ENCODE data around the gene BOLL. TPM values are rescaled to one million over a fixed set of nuclear protein-coding genes. Genes with fewer than 3 reads are reported as not detected.
"Not testable (repeated sequence)": the region's sequence is repeated elsewhere in the genome, so short reads cannot be mapped to it uniquely, and the experiment has no call there.

Gene BOLL, protein sequence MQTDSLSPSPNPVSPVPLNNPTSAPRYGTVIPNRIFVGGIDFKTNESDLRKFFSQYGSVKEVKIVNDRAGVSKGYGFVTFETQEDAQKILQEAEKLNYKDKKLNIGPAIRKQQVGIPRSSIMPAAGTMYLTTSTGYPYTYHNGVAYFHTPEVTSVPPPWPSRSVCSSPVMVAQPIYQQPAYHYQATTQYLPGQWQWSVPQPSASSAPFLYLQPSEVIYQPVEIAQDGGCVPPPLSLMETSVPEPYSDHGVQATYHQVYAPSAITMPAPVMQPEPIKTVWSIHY
- not detected for total RNA-seq

GRCh38 chr2:197784956-197785941, at the start of gene BOLL:
Gene BOLL (minus strand): TSS chr2:197785319. CDS start chr2:197781850, 3,469 bp downstream.
- peak within 1 kb of the TSS; percentile 63 for H3K4me3 Mint-ChIP-seq
- H3K27me3 Mint-ChIP-seq, result peaks cover 29% of the 10 kb centered on the region
- H3K4me1 Mint-ChIP-seq, result peaks cover 8% of the 10 kb centered on the region
- H3K27ac Mint-ChIP-seq, result no peak within 1 kb of the TSS
- CTCF ChIA-PET, result no interaction called here
- DNase-seq (no peak), ATAC-seq (no peak)
- no peaks in the 10 kb centered on the region for H3K9me3 Mint-ChIP-seq (ENCODE audit: low read depth)
- H3K36me3 Mint-ChIP-seq, result peaks cover 2% of the 10 kb centered on the region

DNA sequence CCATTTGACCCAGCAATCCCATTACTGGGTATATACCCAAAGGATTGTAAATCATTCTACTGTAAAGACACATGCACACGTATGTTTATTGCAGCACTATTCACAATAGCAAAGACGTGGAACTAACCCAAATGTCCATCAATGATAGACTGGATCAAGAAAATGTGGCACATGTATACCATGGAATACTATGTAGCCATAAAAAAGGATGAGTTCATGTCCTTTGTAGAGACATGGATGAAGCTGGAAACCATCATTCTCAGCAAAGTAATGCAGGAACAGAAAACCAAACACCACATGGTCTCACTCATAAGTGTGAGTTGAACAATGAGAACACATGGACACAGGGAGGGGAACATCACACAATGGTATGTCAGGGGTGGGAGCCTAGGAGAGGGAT, 49.7 kb upstream of the BOLL start:
- H3K27me3 Mint-ChIP-seq; H3K36me3 Mint-ChIP-seq; CTCF ChIA-PET; H3K27ac Mint-ChIP-seq; H3K4me3 Mint-ChIP-seq; H3K9me3 Mint-ChIP-seq (ENCODE audit: low read depth); ATAC-seq; DNase-seq: not testable (repeated sequence)
- H3K4me1 Mint-ChIP-seq, result peaks cover 18% of the 10 kb centered on the region

GRCh38 chr2:197828464-197829135, 43.5 kb upstream of the BOLL start:
- DNase-seq (no peak), ATAC-seq (no peak)
- peaks cover 7% of the 10 kb centered on the region for H3K9me3 Mint-ChIP-seq (ENCODE audit: low read depth)
- H3K4me1 Mint-ChIP-seq, result no peaks in the 10 kb centered on the region
- CTCF ChIA-PET, result no interaction called here
- no peak overlapping the region for H3K27ac Mint-ChIP-seq
- no peak overlapping the region for H3K4me3 Mint-ChIP-seq
- H3K36me3 Mint-ChIP-seq, result peaks cover 3% of the 10 kb centered on the region
- peaks cover 2% of the 10 kb centered on the region for H3K27me3 Mint-ChIP-seq

GRCh38 chr2:197827618-197828017, 42.5 kb upstream of the BOLL start:
- H3K4me3 Mint-ChIP-seq, result no peak overlapping the region
- CTCF ChIA-PET, result no interaction called here
- peaks cover 3% of the 10 kb centered on the region for H3K36me3 Mint-ChIP-seq
- DNase-seq (no peak), ATAC-seq (no peak)
- no peaks in the 10 kb centered on the region for H3K4me1 Mint-ChIP-seq
- H3K27ac Mint-ChIP-seq, result no peak overlapping the region
- peaks cover 5% of the 10 kb centered on the region for H3K9me3 Mint-ChIP-seq (ENCODE audit: low read depth)
- peaks cover 2% of the 10 kb centered on the region for H3K27me3 Mint-ChIP-seq

- ATAC-seq (no peak), DNase-seq (no peak)
- Mint-ChIP-seq H3K27ac (no peak overlapping the region), H3K27me3 (peaks cover 2% of the 10 kb centered on the region), H3K4me3 (no peak overlapping the region), H3K4me1 (no peaks in the 10 kb centered on the region), H3K36me3 (no peaks in the 10 kb centered on the region), H3K9me3 (ENCODE audit: low read depth) (no peaks in the 10 kb centered on the region)
- CTCF ChIA-PET, result no interaction called here
These were observed 37.2 kb upstream of the BOLL start for GRCh38 chr2:197822333-197822732.

DNA sequence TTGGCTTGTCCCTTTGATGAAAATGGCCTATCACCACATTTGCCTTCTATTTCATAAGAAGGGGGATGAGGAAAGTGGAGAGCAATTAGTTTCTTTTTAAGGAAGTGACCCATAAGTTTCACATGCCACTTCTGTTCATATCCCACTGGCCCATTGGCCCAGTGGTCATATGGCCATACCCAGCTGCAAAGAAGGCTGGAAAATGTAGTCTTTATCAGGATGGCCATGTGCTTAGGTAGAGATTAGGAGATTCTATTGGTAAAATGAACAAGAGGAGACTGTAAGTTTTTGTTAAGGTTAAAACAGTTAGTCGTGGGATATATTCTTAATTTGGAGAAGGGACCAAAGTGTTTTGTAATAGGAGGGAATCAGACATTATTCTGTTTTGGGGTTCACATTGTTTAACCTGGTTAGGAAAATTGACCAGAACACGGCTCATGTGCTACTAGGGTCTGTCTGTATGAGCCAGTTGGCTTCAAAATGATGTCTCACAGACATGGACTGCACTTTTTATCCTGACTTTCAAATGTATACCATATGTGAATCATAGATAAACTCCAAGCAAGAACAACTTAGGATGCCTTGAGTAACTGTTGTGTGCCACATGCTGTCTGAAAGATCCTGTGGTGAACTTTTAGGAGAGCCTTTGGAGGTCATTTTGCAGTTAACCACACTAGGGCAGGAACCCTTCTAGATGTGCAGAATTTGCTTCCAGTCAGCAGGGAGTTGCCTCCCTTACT, 36.6 kb upstream of the BOLL start:
- Mint-ChIP-seq H3K36me3 (no peaks in the 10 kb centered on the region), H3K27me3 (peaks cover 2% of the 10 kb centered on the region), H3K4me3 (no peak overlapping the region), H3K9me3 (ENCODE audit: low read depth) (no peaks in the 10 kb centered on the region), H3K4me1 (no peaks in the 10 kb centered on the region), H3K27ac (no peak overlapping the region)
- CTCF ChIA-PET, result no interaction called here
- ATAC-seq (no peak), DNase-seq (no peak)

DNA sequence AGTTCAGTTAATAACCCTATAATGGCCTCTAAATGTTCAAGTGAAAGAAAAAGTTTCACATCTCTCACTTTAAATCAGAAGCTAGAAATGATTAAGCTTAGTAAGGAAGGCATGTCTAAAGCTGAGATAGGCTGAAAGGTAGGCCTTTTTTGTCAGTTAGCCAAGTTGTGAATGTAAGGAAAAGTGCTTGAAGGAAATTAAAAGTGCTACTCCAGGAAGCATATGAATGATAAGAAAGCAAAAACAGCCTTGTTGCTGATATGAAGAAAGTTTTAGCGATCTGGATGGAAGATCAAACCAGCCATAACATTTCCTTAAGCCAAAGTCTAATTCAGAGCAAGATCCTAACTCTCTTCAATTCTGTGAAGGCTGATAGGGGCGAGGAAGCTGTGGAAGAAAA, 29.4 kb upstream of the BOLL start:
- ATAC-seq (no peak), DNase-seq (no peak)
- H3K9me3 Mint-ChIP-seq (ENCODE audit: low read depth), result no peaks in the 10 kb centered on the region
- no peak overlapping the region for H3K27ac Mint-ChIP-seq
- H3K4me3 Mint-ChIP-seq, result no peak overlapping the region
- peaks cover 6% of the 10 kb centered on the region for H3K4me1 Mint-ChIP-seq
- no peaks in the 10 kb centered on the region for H3K36me3 Mint-ChIP-seq
- CTCF ChIA-PET, result interaction anchor here (0.8 to 2.4 kb wide), 2 partner anchors 10 to 35 kb away, joined by 3 to 9 read pairs; no protein-coding TSS in a partner anchor
- peaks cover 3% of the 10 kb centered on the region for H3K27me3 Mint-ChIP-seq

- ATAC-seq (peak; percentile 39), DNase-seq (no peak)
- Mint-ChIP-seq H3K4me1 (peaks cover 6% of the 10 kb centered on the region), H3K27ac (no peak overlapping the region), H3K9me3 (ENCODE audit: low read depth) (no peaks in the 10 kb centered on the region), H3K4me3 (no peak overlapping the region), H3K36me3 (no peaks in the 10 kb centered on the region), H3K27me3 (peaks cover 9% of the 10 kb centered on the region)
- CTCF ChIA-PET, result interaction anchor here (0.9 to 2.4 kb wide), 6 partner anchors 9 to 59 kb away, joined by 3 to 9 read pairs (median 5); partner anchors contain the start of gene PLCL1
These were observed 28.1 kb upstream of the BOLL start for GRCh38 chr2:197813093-197813787.

- Mint-ChIP-seq H3K27me3 (peaks cover 25% of the 10 kb centered on the region), H3K9me3 (ENCODE audit: low read depth) (no peaks in the 10 kb centered on the region), H3K4me1 (peaks cover 12% of the 10 kb centered on the region), H3K4me3 (no peak overlapping the region), H3K27ac (no peak overlapping the region), H3K36me3 (no peaks in the 10 kb centered on the region)
- CTCF ChIA-PET, result no interaction called here
- ATAC-seq (no peak), DNase-seq (no peak)
These were observed 25.4 kb upstream of the BOLL start for GRCh38 chr2:197810491-197810890.

- Mint-ChIP-seq H3K36me3 (no peaks in the 10 kb centered on the region), H3K4me1 (peaks cover 14% of the 10 kb centered on the region), H3K4me3 (no peak overlapping the region), H3K9me3 (ENCODE audit: low read depth) (no peaks in the 10 kb centered on the region), H3K27ac (no peak overlapping the region), H3K27me3 (peaks cover 27% of the 10 kb centered on the region)
- CTCF ChIA-PET, result interaction anchor here (1.8 kb wide), 1 partner anchor 15 kb away, joined by 7 read pairs; no protein-coding TSS in a partner anchor
- ATAC-seq, result no peak
- no peak for DNase-seq
These were observed 24.9 kb upstream of the BOLL start for GRCh38 chr2:197810016-197810415.

GRCh38 chr2:197809064-197809463, 23.9 kb upstream of the BOLL start:
- no peak for DNase-seq
- ATAC-seq, result no peak
- no peaks in the 10 kb centered on the region for H3K36me3 Mint-ChIP-seq
- H3K9me3 Mint-ChIP-seq (ENCODE audit: low read depth), result no peaks in the 10 kb centered on the region
- H3K4me1 Mint-ChIP-seq, result peaks cover 11% of the 10 kb centered on the region
- CTCF ChIA-PET, result interaction anchor here (1.2 to 1.8 kb wide), 2 partner anchors 8 to 14 kb away, joined by 4 to 7 read pairs; no protein-coding TSS in a partner anchor
- H3K27ac Mint-ChIP-seq, result no peak overlapping the region
- peaks cover 31% of the 10 kb centered on the region for H3K27me3 Mint-ChIP-seq
- H3K4me3 Mint-ChIP-seq, result no peak overlapping the region
